ENCODE results near the gene CYB5R3.
"Not testable (repeated sequence)": the region's sequence is repeated elsewhere in the genome, so short reads cannot be mapped to it uniquely, and the experiment has no call there.

CYB5R3 gene

DNA sequence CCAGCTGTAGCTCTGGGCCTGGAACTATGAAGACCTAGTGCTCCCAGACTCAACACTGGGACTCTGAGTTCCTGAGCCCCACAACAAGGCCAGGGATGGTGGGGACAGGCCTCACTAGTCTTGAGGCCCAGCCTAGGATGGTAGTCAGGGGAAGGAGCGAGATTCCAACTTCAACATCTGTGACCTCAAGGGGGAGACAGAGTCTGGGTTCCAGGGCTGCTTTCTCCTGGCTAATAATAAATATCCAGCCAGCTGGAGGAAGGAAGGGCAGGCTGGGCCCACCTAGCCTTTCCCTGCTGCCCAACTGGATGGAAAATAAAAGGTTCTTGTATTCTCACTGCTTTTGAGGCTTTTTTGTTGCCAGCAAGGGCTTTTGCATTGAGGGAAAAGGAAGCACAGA is 75.1 kb downstream of the CYB5R3 start:
- H3K4me1 Mint-ChIP-seq, result not testable (repeated sequence)

DNA sequence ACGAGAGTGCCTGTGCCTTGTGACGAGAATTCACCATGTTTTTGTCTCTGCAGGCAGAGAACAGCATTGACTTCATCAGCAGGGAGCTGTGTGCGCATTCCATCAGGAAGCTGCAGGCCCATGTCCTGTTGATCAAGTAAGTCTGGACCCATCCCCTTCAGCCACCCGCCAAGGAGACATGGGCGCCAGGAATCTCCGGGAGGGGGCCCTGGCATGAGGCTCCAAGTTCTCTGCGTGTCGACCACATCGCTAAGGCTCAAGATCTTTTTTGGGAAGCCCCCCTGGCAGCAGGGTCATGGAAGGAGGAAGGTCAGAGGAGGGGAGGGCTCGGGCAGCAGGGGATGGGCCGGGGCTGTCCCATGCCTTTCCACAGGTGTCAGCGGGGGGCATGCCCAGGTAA is 78.1 kb downstream of the CYB5R3 start:
- not testable (repeated sequence) for ATAC-seq (replicated peaks; ENCODE audit: extremely low read depth, poor library complexity, severe bottlenecking); H3K4me3 Mint-ChIP-seq; H3K9me3 Mint-ChIP-seq; H3K27me3 Mint-ChIP-seq; H3K4me1 Mint-ChIP-seq; DNase-seq (ENCODE audit: low spot score in 2 of 2); H3K27ac Mint-ChIP-seq (ENCODE audit: low read depth)
- peaks cover 17% of the 10 kb centered on the region for H3K36me3 Mint-ChIP-seq (ENCODE audit: insufficient read depth)

More for the DNA sequence above, 75.1 kb downstream of the CYB5R3 start:
- peaks cover 27% of the 10 kb centered on the region for H3K36me3 Mint-ChIP-seq (ENCODE audit: insufficient read depth)
- H3K27me3 Mint-ChIP-seq; H3K27ac Mint-ChIP-seq (ENCODE audit: low read depth); ATAC-seq (replicated peaks; ENCODE audit: extremely low read depth, poor library complexity, severe bottlenecking); H3K9me3 Mint-ChIP-seq; DNase-seq (ENCODE audit: low spot score in 2 of 2); H3K4me3 Mint-ChIP-seq: not testable (repeated sequence)

DNA sequence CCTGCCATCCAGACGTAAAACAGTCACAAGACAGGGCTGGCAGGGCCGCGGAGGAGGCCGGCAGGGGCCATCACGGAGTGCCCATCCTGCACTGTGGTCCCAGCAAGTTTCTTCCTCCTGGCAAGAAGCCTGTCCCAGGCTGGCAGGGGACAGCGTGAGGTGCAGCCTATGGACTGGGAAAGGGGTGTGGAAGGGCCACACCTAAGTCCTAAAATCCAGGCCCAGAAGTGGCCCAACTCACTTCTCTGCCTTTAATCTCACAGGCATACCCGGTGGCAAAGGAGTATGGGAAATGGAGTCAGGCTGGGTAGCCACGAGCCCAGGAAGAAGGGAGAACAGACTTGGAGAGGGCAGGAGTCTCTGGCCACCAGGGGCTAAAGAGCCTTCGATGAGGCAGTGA is 78.6 kb downstream of the CYB5R3 start:
- H3K36me3 Mint-ChIP-seq (ENCODE audit: insufficient read depth), result peaks cover 17% of the 10 kb centered on the region
- H3K4me3 Mint-ChIP-seq; H3K9me3 Mint-ChIP-seq; H3K4me1 Mint-ChIP-seq; H3K27ac Mint-ChIP-seq (ENCODE audit: low read depth); H3K27me3 Mint-ChIP-seq; DNase-seq (ENCODE audit: low spot score in 2 of 2); ATAC-seq (replicated peaks; ENCODE audit: extremely low read depth, poor library complexity, severe bottlenecking): not testable (repeated sequence)

DNA sequence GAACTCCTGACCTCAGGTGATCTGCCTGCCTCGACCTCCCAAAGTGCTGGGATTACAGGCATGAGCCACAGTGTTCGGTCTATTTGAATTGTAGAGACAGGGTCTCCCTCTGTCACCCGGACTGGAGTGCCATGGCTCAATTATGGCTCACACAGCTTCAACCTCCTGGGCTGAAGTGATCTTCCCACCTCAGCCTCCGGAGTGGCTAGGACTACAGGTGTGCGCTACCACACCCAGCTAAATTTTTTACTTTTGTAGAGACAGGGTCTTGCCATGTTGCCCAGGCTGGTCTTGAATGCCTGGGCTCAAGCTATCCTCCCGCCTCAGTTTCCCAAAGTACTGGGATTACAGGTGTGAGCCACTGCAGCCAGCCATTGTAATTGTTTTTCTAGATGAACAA is 81.2 kb downstream of the CYB5R3 start:
- DNase-seq (ENCODE audit: low spot score in 2 of 2); H3K4me1 Mint-ChIP-seq; ATAC-seq (replicated peaks; ENCODE audit: extremely low read depth, poor library complexity, severe bottlenecking); H3K4me3 Mint-ChIP-seq; H3K27ac Mint-ChIP-seq (ENCODE audit: low read depth); H3K9me3 Mint-ChIP-seq; H3K36me3 Mint-ChIP-seq (ENCODE audit: insufficient read depth); H3K27me3 Mint-ChIP-seq: not testable (repeated sequence)
